HepG2 (cell line): ENCODE results near the gene RBMS2. TPM values are rescaled to one million over a fixed set of nuclear protein-coding genes. Genes with fewer than 3 reads are reported as not detected.

Experiments
- FOXK2 ChIP-seq: fragments of 450-650 bp; IDR thresholded peaks from 2 replicates; pipeline ENCODE4 v1.6.1; 2016
- HNRNPH1 ChIP-seq: fragments of 200-400 bp; formaldehyde crosslinking; optimal IDR thresholded peaks from 2 replicates; pipeline ENCODE3; 2017; ENCODE audit warnings: mild to moderate bottlenecking, low read depth, low read length
- MAZ ChIP-seq, 2 experiments: sonication (generic) in 1 of 2; formaldehyde crosslinking in 1 of 2; IDR thresholded peaks; 2 replicates each; pipeline versions ENCODE4 v1.5.0 to v1.6.1; 2012 to 2020; ENCODE audit warnings: low read depth in 2 of 2, mild to moderate bottlenecking in 2 of 2, borderline replicate concordance in 1 of 2, improper control_type of control experiment in 1 of 2, low read length in 1 of 2, missing genetic modification reagents in 1 of 2, moderate library complexity in 1 of 2
- MEIS1 ChIP-seq: sonication (generic); formaldehyde crosslinking; IDR thresholded peaks from 2 replicates; pipeline ENCODE4 v1.9.0; 2021; ENCODE audit warnings: mild to moderate bottlenecking, missing genetic modification reagents, moderate library complexity, borderline replicate concordance
- MTF2 ChIP-seq: sonication (generic); formaldehyde crosslinking; IDR thresholded peaks from 2 replicates; pipeline ENCODE4 v1.5.0; 2020; ENCODE audit warnings: missing genetic modification reagents, borderline replicate concordance
- MYNN ChIP-seq: sonication (generic); formaldehyde crosslinking; IDR thresholded peaks from 2 replicates; pipeline ENCODE4 v1.4.0; 2020; ENCODE audit warnings: mild to moderate bottlenecking, low read depth, missing genetic modification reagents
- PITX1 ChIP-seq: sonication (generic); formaldehyde crosslinking; IDR thresholded peaks from 2 replicates; pipeline ENCODE4 v1.5.1; 2020; ENCODE audit warnings: mild to moderate bottlenecking, missing genetic modification reagents
- RBM22 ChIP-seq: fragments of 200-400 bp; formaldehyde crosslinking; optimal IDR thresholded peaks from 2 replicates; pipeline ENCODE3; 2017; ENCODE audit warnings: mild to moderate bottlenecking, low read length, moderate library complexity
- RXRA ChIP-seq: sonication (generic); formaldehyde crosslinking; IDR thresholded peaks from 2 replicates; pipeline ENCODE4 v1.5.1; 2020; ENCODE audit warnings: missing genetic modification reagents
- ZFP1 ChIP-seq: IDR thresholded peaks from 2 replicates; pipeline ENCODE4 v1.6.1; 2016
- ZFX ChIP-seq: sonication (generic); formaldehyde crosslinking; IDR thresholded peaks from 2 replicates; pipeline ENCODE4 v1.4.0; 2020; ENCODE audit warnings: mild to moderate bottlenecking, low read depth, missing genetic modification reagents, moderate library complexity
- ZMYM4 ChIP-seq: sonication (generic); formaldehyde crosslinking; IDR thresholded peaks from 2 replicates; pipeline ENCODE4 v1.8.1; 2023; ENCODE audit warnings: mild to moderate bottlenecking, missing genetic modification reagents
- ZNF317 ChIP-seq: sonication (generic); formaldehyde crosslinking; IDR thresholded peaks from 2 replicates; pipeline ENCODE4 v1.5.0; 2020; ENCODE audit warnings: mild to moderate bottlenecking, missing genetic modification reagents
- ZNF460 ChIP-seq: sonication (generic); formaldehyde crosslinking; IDR thresholded peaks from 2 replicates; pipeline ENCODE4 v1.5.1; 2020; ENCODE audit warnings: missing genetic modification reagents, mild to moderate bottlenecking, borderline replicate concordance
- ZSCAN22 ChIP-seq: sonication (generic); formaldehyde crosslinking; IDR thresholded peaks from 2 replicates; pipeline ENCODE4 v1.4.0; 2020; ENCODE audit warnings: mild to moderate bottlenecking, missing genetic modification reagents
- polyA plus RNA-seq, 8 experiments: library from polyadenylated mRNA; depleted of rRNA in 3 of 8; stranded (reverse) in 7 of 8; unstranded in 1 of 8; fragments of >200 nt; fragmentation: Illumina TruSeq in 4 of 8; extraction: Trizol in 4 of 8; gene quantifications; 2 replicates each; pipeline versions ENCODE4 v1.2.1 to v1.2.3, GENCODE V29; 2011 to 2016; ENCODE audit warnings: low read depth in 4 of 8, missing spikeins in 1 of 8, mixed read lengths in 1 of 8; ENCODE audit not compliant: insufficient read depth in 1 of 8
- total RNA-seq, 5 experiments: library from RNA; depleted of rRNA; stranded (reverse); fragments of >200 nt; fragmentation: Illumina TruSeq; extraction: Trizol; gene quantifications; 2 replicates each; pipeline ENCODE4 v1.2.3, GENCODE V29; 2016; ENCODE audit warnings: low read depth in 1 of 5
- TF ChIP-seq, protein P1 (sequence below): sonication (generic); formaldehyde crosslinking; IDR thresholded peaks from 2 replicates; pipeline ENCODE4 v1.5.0; 2020; ENCODE audit warnings: mild to moderate bottlenecking, missing genetic modification reagents, borderline replicate concordance
- TF ChIP-seq, protein P2 (sequence below): sonication (generic); formaldehyde crosslinking; IDR thresholded peaks from 2 replicates; pipeline ENCODE4 v1.5.1; 2020; ENCODE audit warnings: missing genetic modification reagents, mild to moderate bottlenecking, borderline replicate concordance
- TF ChIP-seq, protein P3 (sequence below): IDR thresholded peaks from 2 replicates; pipeline ENCODE4 v1.6.1; 2016; ENCODE audit warnings: control low read depth
- TF ChIP-seq, protein P4 (sequence below): sonication (generic); formaldehyde crosslinking; IDR thresholded peaks from 2 replicates; pipeline ENCODE4 v1.4.0; 2020; ENCODE audit warnings: mild to moderate bottlenecking, low read depth, missing genetic modification reagents
- TF ChIP-seq, protein P5 (sequence below): sonication (generic); formaldehyde crosslinking; IDR thresholded peaks from 2 replicates; pipeline ENCODE4 v1.4.0; 2020; ENCODE audit warnings: missing genetic modification reagents

Gene RBMS2
- total and polyA plus RNA-seq, 2 of the 13 experiments (the other 11 are each of a cell fraction or from before 2014, with no cell fraction given): 0.53 to 7.4 TPM

DNA sequence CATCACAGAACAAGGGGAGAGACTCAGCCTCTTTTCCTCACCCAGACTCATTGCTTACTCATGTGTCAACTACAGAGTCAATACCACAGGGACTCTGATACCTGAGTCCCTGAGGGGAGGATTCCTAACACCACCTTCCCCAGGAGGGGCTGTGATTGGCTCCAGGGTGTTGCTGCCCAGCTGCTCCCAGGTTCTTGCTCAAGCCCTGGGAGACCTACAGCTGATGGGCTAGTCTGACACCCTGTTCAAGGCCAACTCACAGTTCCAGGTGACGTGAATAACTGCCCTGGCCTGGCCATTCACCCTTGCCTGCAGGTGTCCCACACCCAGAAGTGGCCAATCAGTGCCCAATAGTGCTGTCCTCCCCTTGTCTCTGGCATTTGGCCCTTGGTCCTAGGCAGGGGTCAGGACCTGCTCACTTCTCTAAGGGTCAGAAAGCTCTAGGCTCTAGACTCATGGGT, 44.6 kb upstream of the RBMS2 start (continued):
- TF ChIP-seq, protein P1, sequence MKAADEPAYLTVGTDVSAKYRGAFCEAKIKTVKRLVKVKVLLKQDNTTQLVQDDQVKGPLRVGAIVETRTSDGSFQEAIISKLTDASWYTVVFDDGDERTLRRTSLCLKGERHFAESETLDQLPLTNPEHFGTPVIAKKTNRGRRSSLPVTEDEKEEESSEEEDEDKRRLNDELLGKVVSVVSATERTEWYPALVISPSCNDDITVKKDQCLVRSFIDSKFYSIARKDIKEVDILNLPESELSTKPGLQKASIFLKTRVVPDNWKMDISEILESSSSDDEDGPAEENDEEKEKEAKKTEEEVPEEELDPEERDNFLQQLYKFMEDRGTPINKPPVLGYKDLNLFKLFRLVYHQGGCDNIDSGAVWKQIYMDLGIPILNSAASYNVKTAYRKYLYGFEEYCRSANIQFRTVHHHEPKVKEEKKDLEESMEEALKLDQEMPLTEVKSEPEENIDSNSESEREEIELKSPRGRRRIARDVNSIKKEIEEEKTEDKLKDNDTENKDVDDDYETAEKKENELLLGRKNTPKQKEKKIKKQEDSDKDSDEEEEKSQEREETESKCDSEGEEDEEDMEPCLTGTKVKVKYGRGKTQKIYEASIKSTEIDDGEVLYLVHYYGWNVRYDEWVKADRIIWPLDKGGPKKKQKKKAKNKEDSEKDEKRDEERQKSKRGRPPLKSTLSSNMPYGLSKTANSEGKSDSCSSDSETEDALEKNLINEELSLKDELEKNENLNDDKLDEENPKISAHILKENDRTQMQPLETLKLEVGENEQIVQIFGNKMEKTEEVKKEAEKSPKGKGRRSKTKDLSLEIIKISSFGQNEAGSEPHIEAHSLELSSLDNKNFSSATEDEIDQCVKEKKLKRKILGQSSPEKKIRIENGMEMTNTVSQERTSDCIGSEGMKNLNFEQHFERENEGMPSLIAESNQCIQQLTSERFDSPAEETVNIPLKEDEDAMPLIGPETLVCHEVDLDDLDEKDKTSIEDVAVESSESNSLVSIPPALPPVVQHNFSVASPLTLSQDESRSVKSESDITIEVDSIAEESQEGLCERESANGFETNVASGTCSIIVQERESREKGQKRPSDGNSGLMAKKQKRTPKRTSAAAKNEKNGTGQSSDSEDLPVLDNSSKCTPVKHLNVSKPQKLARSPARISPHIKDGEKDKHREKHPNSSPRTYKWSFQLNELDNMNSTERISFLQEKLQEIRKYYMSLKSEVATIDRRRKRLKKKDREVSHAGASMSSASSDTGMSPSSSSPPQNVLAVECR (CRISPR knock-in tag): peak; percentile 42; the same call in 1 of the 2 replicates
- TF ChIP-seq MAZ (IDR thresholded peaks at IDR 0.05; ENCODE audit: borderline replicate concordance, low read depth, low read length): no peak
- TF ChIP-seq MAZ (CRISPR knock-in tag; IDR thresholded peaks at IDR 0.05; ENCODE audit: low read depth): no peak
- no peak for TF ChIP-seq ZNF460 (CRISPR knock-in tag)
- no peak for TF ChIP-seq ZSCAN22
- no peak for TF ChIP-seq RBM22
- TF ChIP-seq, protein P2, sequence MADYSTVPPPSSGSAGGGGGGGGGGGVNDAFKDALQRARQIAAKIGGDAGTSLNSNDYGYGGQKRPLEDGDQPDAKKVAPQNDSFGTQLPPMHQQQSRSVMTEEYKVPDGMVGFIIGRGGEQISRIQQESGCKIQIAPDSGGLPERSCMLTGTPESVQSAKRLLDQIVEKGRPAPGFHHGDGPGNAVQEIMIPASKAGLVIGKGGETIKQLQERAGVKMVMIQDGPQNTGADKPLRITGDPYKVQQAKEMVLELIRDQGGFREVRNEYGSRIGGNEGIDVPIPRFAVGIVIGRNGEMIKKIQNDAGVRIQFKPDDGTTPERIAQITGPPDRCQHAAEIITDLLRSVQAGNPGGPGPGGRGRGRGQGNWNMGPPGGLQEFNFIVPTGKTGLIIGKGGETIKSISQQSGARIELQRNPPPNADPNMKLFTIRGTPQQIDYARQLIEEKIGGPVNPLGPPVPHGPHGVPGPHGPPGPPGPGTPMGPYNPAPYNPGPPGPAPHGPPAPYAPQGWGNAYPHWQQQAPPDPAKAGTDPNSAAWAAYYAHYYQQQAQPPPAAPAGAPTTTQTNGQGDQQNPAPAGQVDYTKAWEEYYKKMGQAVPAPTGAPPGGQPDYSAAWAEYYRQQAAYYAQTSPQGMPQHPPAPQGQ (CRISPR knock-in tag): no peak
- no peak for TF ChIP-seq ZNF317 (CRISPR knock-in tag)
- no peak for TF ChIP-seq MYNN (CRISPR knock-in tag)
- TF ChIP-seq FOXK2: peak; percentile 35; the same call in 1 of the 2 replicates
- no peak for TF ChIP-seq ZFP1 (CRISPR knock-in tag)
- peak; percentile 56; the same call in 1 of the 2 replicates for TF ChIP-seq RXRA (CRISPR knock-in tag)
- TF ChIP-seq, protein P3, sequence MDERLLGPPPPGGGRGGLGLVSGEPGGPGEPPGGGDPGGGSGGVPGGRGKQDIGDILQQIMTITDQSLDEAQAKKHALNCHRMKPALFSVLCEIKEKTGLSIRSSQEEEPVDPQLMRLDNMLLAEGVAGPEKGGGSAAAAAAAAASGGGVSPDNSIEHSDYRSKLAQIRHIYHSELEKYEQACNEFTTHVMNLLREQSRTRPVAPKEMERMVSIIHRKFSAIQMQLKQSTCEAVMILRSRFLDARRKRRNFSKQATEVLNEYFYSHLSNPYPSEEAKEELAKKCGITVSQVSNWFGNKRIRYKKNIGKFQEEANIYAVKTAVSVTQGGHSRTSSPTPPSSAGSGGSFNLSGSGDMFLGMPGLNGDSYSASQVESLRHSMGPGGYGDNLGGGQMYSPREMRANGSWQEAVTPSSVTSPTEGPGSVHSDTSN (CRISPR knock-in tag): 0 out of 2 replicates have a peak, but pooled peaks have one; percentile 26
- no peak for TF ChIP-seq ZFX
- no peak for TF ChIP-seq MEIS1 (CRISPR knock-in tag)
- 0 out of 2 replicates have a peak, but pooled peaks have one; percentile 23 for TF ChIP-seq ZMYM4 (CRISPR knock-in tag)
- no peak for TF ChIP-seq MTF2 (CRISPR knock-in tag)
- TF ChIP-seq HNRNPH1: no peak
- TF ChIP-seq, protein P4, sequence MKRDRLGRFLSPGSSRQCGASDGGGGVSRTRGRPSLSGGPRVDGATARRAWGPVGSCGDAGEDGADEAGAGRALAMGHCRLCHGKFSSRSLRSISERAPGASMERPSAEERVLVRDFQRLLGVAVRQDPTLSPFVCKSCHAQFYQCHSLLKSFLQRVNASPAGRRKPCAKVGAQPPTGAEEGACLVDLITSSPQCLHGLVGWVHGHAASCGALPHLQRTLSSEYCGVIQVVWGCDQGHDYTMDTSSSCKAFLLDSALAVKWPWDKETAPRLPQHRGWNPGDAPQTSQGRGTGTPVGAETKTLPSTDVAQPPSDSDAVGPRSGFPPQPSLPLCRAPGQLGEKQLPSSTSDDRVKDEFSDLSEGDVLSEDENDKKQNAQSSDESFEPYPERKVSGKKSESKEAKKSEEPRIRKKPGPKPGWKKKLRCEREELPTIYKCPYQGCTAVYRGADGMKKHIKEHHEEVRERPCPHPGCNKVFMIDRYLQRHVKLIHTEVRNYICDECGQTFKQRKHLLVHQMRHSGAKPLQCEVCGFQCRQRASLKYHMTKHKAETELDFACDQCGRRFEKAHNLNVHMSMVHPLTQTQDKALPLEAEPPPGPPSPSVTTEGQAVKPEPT: no peak
- peak; percentile 51; the same call in 1 of the 2 replicates for TF ChIP-seq PITX1
- TF ChIP-seq, protein P5, sequence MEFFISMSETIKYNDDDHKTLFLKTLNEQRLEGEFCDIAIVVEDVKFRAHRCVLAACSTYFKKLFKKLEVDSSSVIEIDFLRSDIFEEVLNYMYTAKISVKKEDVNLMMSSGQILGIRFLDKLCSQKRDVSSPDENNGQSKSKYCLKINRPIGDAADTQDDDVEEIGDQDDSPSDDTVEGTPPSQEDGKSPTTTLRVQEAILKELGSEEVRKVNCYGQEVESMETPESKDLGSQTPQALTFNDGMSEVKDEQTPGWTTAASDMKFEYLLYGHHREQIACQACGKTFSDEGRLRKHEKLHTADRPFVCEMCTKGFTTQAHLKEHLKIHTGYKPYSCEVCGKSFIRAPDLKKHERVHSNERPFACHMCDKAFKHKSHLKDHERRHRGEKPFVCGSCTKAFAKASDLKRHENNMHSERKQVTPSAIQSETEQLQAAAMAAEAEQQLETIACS (CRISPR knock-in tag): no peak
